ENCODE data around the gene AVPI1.
"Not testable (repeated sequence)": the region's sequence is repeated elsewhere in the genome, so short reads cannot be mapped to it uniquely, and the experiment has no call there.

Gene AVPI1

DNA sequence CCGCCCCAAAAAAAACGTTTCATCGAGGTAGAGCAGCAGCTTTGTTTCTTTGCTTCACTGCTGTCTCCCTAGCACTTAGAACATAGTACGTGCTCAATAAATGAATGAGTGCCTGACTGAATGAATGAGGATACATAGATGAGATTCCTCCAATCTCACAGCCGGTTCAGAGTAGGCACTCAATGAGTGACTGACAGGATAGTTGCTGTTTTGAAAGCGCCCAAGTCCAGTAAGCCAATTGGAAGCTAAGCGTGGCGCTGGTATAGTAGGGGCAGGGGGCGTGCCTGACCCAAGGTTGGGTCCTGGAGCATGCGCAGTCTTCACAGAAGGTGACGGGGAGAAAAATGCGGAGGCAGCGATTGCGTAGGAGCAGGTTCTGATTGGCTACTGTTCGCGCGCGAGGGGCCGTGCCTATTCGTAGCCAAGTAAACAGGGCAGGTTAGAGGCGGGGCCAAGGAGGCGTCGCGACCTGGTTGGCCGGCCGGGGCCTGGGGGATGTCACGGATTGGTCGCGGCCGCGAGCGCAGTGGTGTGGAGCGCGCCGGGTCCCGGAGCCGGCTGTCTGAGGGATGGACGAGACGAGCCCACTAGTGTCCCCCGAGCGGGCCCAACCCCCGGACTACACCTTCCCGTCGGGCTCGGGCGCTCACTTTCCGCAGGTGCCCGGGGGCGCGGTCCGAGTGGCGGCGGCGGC is 46.7 kb downstream of the AVPI1 start, which contains the start of gene PI4K2A:
TSS of gene PI4K2A (plus strand) at position 498 of the 694 bp plus-strand sequence. CDS start at position 570, 72 bp downstream.
- POLR2A ChIA-PET: interaction anchor here (0.6 to 1.5 kb wide), 8 partner anchors 9 to 1510 kb away, joined by 3 to 8 read pairs (median 3); partner anchors contain the start of genes AVPI1, UBTD1 and ZNF518A
- DNase-seq (ENCODE audit: extremely low spot score): peak; percentile 100
- CTCF ChIA-PET: no interaction called here
- TF ChIP-seq FOXA1 (IDR thresholded peaks at IDR 0.05) (no peak), HDGF (IDR thresholded peaks at IDR 0.05; ENCODE audit: borderline replicate concordance) (0 out of 2 replicates have a peak, but pooled peaks have one; percentile 67), FOXM1 (IDR thresholded peaks at IDR 0.05; ENCODE audit: borderline replicate concordance) (peak; percentile 4; the same call in 1 of the 2 replicates), FOXK2 (IDR thresholded peaks at IDR 0.05) (peak; percentile 89)
- TF ChIP-seq, protein P1, sequence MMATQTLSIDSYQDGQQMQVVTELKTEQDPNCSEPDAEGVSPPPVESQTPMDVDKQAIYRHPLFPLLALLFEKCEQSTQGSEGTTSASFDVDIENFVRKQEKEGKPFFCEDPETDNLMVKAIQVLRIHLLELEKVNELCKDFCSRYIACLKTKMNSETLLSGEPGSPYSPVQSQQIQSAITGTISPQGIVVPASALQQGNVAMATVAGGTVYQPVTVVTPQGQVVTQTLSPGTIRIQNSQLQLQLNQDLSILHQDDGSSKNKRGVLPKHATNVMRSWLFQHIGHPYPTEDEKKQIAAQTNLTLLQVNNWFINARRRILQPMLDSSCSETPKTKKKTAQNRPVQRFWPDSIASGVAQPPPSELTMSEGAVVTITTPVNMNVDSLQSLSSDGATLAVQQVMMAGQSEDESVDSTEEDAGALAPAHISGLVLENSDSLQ (IDR thresholded peaks at IDR 0.05): peak; percentile 98

DNA sequence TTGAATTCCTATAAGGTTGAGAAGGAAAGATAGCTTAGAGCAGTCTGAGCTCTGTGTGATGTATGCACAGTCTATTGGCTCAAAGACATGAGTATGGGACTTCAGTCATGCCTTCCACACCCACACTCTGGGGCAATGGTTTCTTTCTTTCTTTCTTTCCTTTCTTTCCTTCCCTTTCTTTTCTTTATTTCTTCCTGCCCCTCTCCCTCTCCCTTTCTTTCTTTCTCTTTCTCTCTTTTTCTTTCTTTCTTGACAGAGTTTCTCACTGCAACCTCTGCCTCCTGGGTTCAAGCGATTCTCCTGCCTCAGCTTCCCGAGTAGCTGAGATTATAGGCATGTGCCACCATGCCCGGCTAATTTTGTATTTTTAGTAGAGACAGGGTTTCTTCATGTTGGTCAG is 48.0 kb downstream of the AVPI1 start:
- CTCF ChIA-PET: interaction anchor here (1.1 kb wide), 1 partner anchor 67 kb away, joined by 4 read pairs; no protein-coding TSS in a partner anchor
- POLR2A ChIA-PET: interaction anchor here (1.1 kb wide), 1 partner anchor 142 kb away, joined by 5 read pairs; no protein-coding TSS in a partner anchor
- DNase-seq (ENCODE audit: extremely low spot score): not testable (repeated sequence)

DNA sequence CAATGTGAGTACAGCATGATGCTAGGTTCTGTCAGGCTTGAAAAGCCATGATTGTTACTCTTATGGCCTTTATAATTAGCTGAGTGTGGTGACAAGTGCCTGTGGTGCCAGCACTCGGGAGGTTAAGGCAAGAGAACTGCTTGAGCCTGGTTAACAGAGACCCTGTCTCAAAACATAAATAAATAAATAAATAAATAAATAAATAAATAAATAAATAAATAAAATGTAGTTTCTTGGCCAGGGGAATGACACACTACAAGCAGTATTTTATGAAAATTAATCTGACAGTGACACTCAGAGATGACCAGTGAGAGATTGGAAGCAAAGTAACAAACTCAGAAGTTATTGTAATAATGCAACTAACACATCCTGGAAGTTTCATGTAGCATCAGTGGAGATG is 51.5 kb downstream of the AVPI1 start:
- CTCF ChIA-PET: no interaction called here
- DNase-seq (ENCODE audit: extremely low spot score): no peak
- POLR2A ChIA-PET: no interaction called here
- no peak for TF ChIP-seq FOXM1 (IDR thresholded peaks at IDR 0.05; ENCODE audit: borderline replicate concordance)
- TF ChIP-seq, protein P1 (IDR thresholded peaks at IDR 0.05): no peak
- TF ChIP-seq TARDBP (IDR thresholded peaks at IDR 0.05): no peak
- TF ChIP-seq BHLHE40 (IDR thresholded peaks at IDR 0.05; ENCODE audit: borderline replicate concordance): no peak
- TF ChIP-seq L3MBTL2 (conservative IDR thresholded peaks at IDR 0.05): no peak
- no peak for TF ChIP-seq ARNT (IDR thresholded peaks at IDR 0.05)
- no peak for TF ChIP-seq SUZ12 (IDR thresholded peaks at IDR 0.05)
- no peak for TF ChIP-seq ELF4 (IDR thresholded peaks at IDR 0.05)
- TF ChIP-seq CTBP1 (IDR thresholded peaks at IDR 0.05; ENCODE audit: borderline replicate concordance): no peak

DNA sequence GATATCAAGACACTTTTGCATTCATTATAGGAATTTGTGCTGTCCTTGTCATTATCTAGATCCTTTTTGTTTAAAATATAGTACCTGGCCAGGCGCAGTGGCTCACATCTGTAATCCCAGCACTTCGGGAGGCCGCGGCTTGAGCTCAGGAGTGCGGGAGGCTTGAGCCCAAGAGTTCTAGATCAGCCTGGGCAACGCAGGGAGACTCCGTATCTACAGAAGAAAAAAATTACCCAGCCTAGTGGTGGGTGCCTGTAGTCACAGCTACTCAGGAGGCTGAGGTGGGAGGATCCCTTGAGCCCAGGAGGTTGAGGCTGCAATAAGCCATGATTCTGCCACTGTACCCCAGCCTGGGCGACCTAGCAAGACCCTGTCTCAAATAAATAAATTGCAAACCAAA is 53.1 kb downstream of the AVPI1 start:
- POLR2A ChIA-PET: no interaction called here
- CTCF ChIA-PET: interaction anchor here (0.5 kb wide), 1 partner anchor 100 kb away, joined by 3 read pairs; no protein-coding TSS in a partner anchor
- no peak for TF ChIP-seq BHLHE40 (IDR thresholded peaks at IDR 0.05; ENCODE audit: borderline replicate concordance)
- no peak for DNase-seq (ENCODE audit: extremely low spot score)

DNA sequence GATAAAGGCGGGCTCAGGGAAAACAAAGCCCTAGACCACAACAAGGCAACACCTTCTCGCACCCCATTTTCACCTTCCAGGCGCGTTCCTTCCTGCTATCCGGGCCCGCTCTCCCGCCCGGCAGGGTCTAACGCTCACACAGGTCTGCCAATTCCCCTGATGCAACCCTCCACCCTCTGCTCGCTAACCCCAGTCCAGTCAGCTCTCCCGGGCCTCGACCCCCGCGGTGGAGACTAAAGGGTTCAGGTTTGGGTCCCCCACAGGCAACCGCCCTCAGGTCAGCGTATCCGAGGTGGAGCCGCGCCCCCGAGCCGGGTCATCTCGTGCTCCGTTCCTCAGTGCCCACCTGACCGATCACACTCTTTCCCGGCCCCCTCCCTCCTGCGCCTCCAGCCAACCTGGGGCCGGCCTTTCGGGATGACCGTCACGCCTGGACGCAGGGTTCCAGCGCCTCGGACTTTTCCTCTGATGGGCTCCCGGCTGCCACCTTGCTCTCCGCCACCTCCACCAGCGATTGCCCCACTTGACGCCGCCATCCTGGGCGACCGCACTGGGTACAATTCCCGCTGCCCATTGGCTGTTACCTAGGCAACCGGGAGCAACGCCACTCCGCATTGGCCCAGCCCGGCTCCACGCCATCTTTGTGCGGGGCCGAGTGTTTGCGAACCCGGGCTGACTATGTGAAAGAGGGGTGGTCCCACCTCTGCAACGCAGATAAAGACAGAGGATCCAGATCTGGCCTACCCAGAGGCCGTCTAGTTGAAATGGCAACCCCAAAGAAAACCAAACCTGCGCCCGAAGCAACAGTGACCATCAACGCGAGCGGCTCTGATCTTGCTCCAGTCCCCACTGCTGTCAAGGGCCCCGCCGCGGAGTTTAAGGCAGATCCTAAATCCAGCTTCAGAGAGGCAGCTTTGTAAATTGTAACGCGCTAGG is 53.8 kb downstream of the AVPI1 start, which contains the start of gene MORN4:
TSS of gene MORN4 (minus strand) at position 552 of the 936 bp plus-strand sequence. CDS start 13,847 bp downstream, outside the sequence.
- CTCF ChIA-PET: interaction anchor here (0.5 kb wide), 1 partner anchor 99 kb away, joined by 3 read pairs; no protein-coding TSS in a partner anchor
- peak; percentile 96 for DNase-seq (ENCODE audit: extremely low spot score)
- POLR2A ChIA-PET: no interaction called here
- TF ChIP-seq L3MBTL2 (conservative IDR thresholded peaks at IDR 0.05): peak; percentile 72
- TF ChIP-seq BHLHE40 (IDR thresholded peaks at IDR 0.05; ENCODE audit: borderline replicate concordance): no peak

DNA sequence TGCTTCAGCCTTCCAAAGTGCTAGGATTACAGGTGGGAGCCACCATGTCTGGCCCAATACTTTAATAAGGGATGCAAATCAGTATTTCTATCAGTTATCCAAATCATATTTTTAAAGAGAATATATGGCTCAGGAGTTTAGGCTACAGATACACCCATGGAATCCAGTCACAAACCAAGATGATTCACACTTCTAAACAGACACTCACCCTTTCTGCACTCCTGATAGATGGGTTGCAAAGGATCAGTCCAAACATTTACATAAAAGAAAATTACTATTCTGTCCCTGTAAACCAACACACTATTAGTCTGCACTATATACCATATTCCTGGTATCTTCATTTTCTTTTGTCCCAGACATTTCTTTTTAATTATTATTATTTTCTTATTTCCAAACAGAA is 55.9 kb downstream of the AVPI1 start:
- CTCF ChIA-PET: no interaction called here

DNA sequence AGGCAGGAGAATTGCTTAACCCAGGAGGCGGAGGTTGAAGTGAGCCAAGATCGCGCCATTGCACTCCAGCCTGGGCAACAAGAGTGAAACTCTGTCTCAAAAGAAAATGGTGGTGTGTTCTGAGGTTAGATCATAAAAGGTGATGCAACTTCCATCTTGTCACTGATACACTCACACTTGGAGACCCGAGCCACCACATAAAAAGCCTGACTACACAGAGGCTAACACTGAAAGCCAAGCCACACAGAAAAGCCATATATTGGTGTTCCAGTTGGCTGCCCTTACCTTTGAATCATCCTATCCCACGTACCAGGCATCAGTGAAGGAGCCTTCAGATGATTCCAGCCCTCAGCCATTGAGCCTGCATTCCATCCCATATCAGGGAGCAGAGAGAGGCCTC is 57.8 kb downstream of the AVPI1 start:
- ChIA-PET POLR2A (no interaction called here), CTCF (no interaction called here)
- TF ChIP-seq ZNF384 (IDR thresholded peaks at IDR 0.05): no peak
- TF ChIP-seq CTBP1 (IDR thresholded peaks at IDR 0.05; ENCODE audit: borderline replicate concordance): no peak
- TF ChIP-seq NFRKB (IDR thresholded peaks at IDR 0.05): no peak
- TF ChIP-seq FOXM1 (IDR thresholded peaks at IDR 0.05; ENCODE audit: borderline replicate concordance): no peak
- no peak for TF ChIP-seq FOXK2 (IDR thresholded peaks at IDR 0.05)
- TF ChIP-seq BHLHE40 (IDR thresholded peaks at IDR 0.05; ENCODE audit: borderline replicate concordance): no peak
- DNase-seq (ENCODE audit: extremely low spot score): no peak

More for the DNA sequence above, 55.9 kb downstream of the AVPI1 start:
- POLR2A ChIA-PET: interaction anchor here (1.5 kb wide), 1 partner anchor 9 kb away, joined by 3 read pairs; the partner anchor contains the start of gene PI4K2A
- TF ChIP-seq ZNF384 (IDR thresholded peaks at IDR 0.05): no peak
- no peak for TF ChIP-seq TARDBP (IDR thresholded peaks at IDR 0.05)
- no peak for TF ChIP-seq BHLHE40 (IDR thresholded peaks at IDR 0.05; ENCODE audit: borderline replicate concordance)
- no peak for TF ChIP-seq FOXK2 (IDR thresholded peaks at IDR 0.05)
- no peak for DNase-seq (ENCODE audit: extremely low spot score)

DNA sequence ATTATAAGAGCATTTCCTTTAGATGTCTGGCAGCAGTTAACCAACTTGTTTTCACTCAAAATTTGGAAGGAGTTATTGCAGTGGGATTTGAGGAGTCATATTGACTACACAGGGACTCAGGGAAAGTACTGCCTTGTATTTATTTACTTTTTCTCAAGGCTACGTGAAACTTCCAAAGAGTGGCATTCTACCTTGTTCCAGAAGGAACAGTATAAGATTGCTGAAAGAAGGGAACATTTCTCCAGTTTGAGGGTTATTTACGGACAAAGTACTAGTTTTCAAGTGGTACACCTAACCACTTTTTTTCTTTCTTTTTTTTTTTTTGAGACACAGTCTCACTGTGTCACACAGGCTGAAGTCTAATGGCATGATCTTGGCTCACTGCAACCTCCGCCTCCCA is 58.8 kb downstream of the AVPI1 start:
- CTCF ChIA-PET: no interaction called here
- no peak for DNase-seq (ENCODE audit: extremely low spot score)
- POLR2A ChIA-PET: no interaction called here
- TF ChIP-seq, protein P1 (IDR thresholded peaks at IDR 0.05): no peak
- no peak for TF ChIP-seq ZNF384 (IDR thresholded peaks at IDR 0.05)

Measured in HEK293T (cell line).